Subcutaneous abdominal adipose tissue (tissue), 5 donors: Measurements from ENCODE around the gene C1QTNF1.
A peak's percentile ranks its signal among the peaks of the same experiment; 100 is the strongest.

ENCODE experiments used
- H3K27ac ChIP-seq: one replicate; pipeline ENCODE4 v1.7.0; 2013; ENCODE audit warnings: low read depth, mild to moderate bottlenecking, inconsistent platforms, low read length, moderate library complexity
- H3K27me3 ChIP-seq, 5 donors: one replicate each; pipeline ENCODE4 v1.7.0; 2013; ENCODE audit warnings: low read length in 5 of 5, inconsistent platforms in 1 of 5; ENCODE audit not compliant: control insufficient read depth in 5 of 5, insufficient read depth in 4 of 5
- H3K36me3 ChIP-seq, 5 donors: one replicate each; pipeline ENCODE4 v1.7.0; 2013; ENCODE audit warnings: low read length in 5 of 5; ENCODE audit not compliant: control insufficient read depth in 5 of 5, insufficient read depth in 5 of 5
- H3K4me1 ChIP-seq, 5 donors: one replicate each; pipeline ENCODE4 v1.7.0; 2013; ENCODE audit warnings: low read length in 5 of 5, mild to moderate bottlenecking in 3 of 5, moderate library complexity in 1 of 5; ENCODE audit not compliant: control insufficient read depth in 5 of 5, insufficient read depth in 5 of 5
- H3K4me3 ChIP-seq, 5 donors: one replicate each; pipeline ENCODE4 v1.7.0; 2013; ENCODE audit warnings: low read length in 5 of 5, low read depth in 1 of 5
- H3K9ac ChIP-seq, 5 donors: one replicate each; pipeline ENCODE4 v1.7.0; 2013; ENCODE audit warnings: low read length in 5 of 5, mild to moderate bottlenecking in 4 of 5, moderate library complexity in 3 of 5
- H3K9me3 ChIP-seq, 5 donors: one replicate each; pipeline ENCODE4 v1.7.0; 2013; ENCODE audit warnings: low read length in 5 of 5; ENCODE audit not compliant: control insufficient read depth in 5 of 5
- donor health status: healthy.
- donor health status: healthy.
- donor health status: healthy.
- donor health status: healthy.
- donor health status: healthy.

The C1QTNF1 gene, protein sequence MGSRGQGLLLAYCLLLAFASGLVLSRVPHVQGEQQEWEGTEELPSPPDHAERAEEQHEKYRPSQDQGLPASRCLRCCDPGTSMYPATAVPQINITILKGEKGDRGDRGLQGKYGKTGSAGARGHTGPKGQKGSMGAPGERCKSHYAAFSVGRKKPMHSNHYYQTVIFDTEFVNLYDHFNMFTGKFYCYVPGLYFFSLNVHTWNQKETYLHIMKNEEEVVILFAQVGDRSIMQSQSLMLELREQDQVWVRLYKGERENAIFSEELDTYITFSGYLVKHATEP

DNA sequence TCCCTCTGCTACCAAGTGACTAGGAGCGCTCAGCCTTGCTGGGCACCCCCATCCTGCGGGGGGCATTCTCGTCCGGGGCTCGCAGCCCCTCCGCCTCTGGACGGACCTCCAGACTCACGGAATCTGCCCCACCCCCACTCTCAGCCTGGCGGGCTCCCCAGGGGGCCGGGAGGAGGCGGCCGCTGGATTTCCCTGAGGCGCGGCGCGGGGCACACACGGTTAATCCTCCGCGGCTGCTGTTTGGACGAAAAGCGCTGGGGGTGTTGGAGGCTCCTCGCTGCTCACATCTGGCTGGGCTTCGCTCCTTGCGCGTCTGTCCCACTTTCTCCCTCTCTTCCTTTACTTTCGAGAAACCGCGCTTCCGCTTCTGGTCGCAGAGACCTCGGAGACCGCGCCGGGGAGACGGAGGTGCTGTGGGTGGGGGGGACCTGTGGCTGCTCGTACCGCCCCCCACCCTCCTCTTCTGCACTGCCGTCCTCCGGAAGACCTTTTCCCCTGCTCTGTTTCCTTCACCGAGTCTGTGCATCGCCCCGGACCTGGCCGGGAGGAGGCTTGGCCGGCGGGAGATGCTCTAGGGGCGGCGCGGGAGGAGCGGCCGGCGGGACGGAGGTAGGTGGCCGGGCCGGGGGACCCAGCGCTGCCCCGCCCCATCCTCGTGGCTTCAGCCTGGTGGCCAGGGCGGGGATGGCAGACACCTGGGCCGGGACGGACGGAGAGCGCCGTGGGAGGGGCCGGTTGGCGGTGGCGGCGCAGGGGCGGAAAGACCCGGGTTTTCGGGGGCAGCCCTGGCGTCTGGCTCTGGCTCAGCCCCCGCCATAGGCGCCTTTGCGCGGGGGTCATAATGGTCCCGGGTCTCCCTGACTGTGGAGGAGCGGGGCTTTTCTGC, at the start of gene C1QTNF1:
C1QTNF1 (plus strand) TSS at position 284 of the 886 bp plus-strand sequence. CDS start 19,800 bp downstream, outside the sequence.
- Histone ChIP-seq H3K27ac (peak within 1 kb of the TSS; percentile 87), H3K4me3 (peak within 1 kb of the TSS; percentile 71 to 84 (median 78)), H3K9me3 (no peaks in the 10 kb centered on the region), H3K4me1 (peaks cover 38 to 95% (median 93%) of the 10 kb centered on the region in 5 donors), H3K9ac (peak within 1 kb of the TSS; percentile 56 to 88 (median 81)), H3K27me3 (peaks cover 0 to 6% (median 0%) of the 10 kb centered on the region in 5 donors), H3K36me3 (no peaks in the 10 kb centered on the region)

DNA sequence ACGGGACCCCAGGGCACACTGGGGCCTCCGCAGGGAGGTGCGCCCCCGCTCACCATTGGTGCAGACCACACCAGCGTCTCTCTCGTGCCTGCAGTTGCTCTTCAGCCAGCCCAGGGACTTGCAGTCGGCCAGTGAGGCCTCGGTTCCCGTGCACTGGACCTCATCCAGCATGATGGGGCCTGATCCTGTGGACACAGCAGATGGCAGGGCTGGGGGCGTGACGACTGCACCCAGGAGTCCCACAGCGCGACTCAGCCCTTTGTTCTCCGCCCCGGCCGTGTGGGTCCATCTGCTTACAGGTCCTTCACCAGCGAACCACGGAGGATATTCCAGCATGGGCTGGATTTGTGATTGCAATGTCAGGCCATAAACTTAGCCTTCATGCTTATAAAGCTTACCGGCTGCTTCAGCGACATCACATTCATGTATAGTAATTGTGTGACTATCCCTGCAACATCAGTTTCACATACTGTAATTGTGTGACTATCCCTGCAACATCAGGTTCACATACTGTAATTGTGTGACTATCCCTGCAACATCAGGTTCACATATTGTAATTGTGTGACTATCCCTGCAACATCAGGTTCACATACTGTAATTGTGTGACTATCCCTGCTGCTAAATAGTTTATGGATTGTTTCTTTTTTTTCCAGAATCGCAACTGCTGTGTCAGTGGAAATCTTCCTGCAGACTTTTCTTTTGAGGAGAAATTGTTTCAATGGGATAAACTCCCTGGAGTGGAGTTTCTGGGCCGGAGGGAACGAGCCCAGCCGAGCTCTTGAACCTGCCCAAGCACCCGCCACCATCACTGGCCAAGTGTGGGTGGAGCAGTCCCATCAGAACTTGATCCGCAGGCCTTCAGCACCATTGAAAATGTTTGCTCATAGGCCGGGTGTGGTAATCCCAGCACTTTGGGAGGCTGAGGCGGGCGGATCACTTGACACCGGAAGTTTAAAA, 49.1 kb upstream of the C1QTNF1 start:
- H3K4me3 ChIP-seq = peak overlapping the region in 2 of 5 donors; percentile 11 to 13
- no peak overlapping the region for H3K9ac ChIP-seq
- peaks cover 0 to 28% (median 14%) of the 10 kb centered on the region in 5 donors for H3K36me3 ChIP-seq
- peaks cover 2 to 87% (median 74%) of the 10 kb centered on the region in 5 donors for H3K4me1 ChIP-seq
- no peaks in the 10 kb centered on the region for H3K9me3 ChIP-seq
- H3K27ac ChIP-seq = peak overlapping the region; percentile 57
- H3K27me3 ChIP-seq = no peaks in the 10 kb centered on the region

DNA sequence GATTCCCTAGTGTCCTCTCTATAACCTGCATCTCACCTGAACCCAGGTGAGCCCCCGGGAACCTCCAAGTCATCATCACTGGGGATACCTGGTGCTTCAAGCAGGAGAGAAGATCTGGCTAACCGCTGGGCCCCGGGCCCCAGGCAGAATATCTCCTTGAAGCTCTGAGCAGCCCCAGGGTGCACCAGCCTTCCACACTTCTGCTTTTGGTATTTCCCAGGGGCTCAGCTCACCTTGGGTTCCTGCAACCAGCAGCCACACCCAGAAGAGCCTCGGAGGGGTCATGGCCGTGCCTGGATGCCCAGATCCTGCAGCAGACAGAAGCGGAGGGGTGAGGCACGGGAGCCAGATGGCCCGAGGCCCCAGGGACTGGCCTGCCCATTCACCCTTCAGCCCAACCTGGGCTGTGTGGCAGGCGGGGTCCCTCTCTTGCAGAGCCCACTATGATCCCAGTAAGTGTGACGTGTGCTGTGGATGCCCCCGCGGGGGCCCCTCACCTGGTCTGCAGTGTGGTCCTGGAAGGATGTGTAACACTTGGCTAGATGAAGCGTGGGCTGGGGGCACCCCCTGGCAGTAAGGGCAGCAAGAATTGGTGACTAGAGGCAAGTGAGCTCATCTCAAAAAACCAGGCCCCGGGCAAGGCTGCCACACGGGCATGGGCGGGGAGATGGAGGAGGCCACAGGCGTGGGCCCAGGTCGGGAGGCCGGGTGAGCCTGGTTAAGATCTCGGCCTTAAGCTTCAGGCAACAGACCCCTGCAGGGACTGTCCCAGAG, 46.9 kb upstream of the C1QTNF1 start:
- peak overlapping the region in 3 of 5 donors; percentile 32 to 41 (median 38) for H3K9ac ChIP-seq
- H3K4me3 ChIP-seq = no peak overlapping the region
- H3K36me3 ChIP-seq = peaks cover 0 to 20% (median 11%) of the 10 kb centered on the region in 5 donors
- peaks cover 4 to 78% (median 71%) of the 10 kb centered on the region in 5 donors for H3K4me1 ChIP-seq
- no peaks in the 10 kb centered on the region for H3K27me3 ChIP-seq
- H3K27ac ChIP-seq = peak overlapping the region; percentile 57
- no peaks in the 10 kb centered on the region for H3K9me3 ChIP-seq

GRCh38 chr17:78977681-78977943, 46.4 kb upstream of the C1QTNF1 start:
- H3K9ac ChIP-seq = peak overlapping the region in 3 of 5 donors; percentile 32 to 41 (median 38)
- H3K4me1 ChIP-seq = peaks cover 4 to 76% (median 71%) of the 10 kb centered on the region in 5 donors
- peaks cover 0 to 15% (median 6%) of the 10 kb centered on the region in 5 donors for H3K36me3 ChIP-seq
- H3K27me3 ChIP-seq = no peaks in the 10 kb centered on the region
- H3K4me3 ChIP-seq = peak overlapping the region in 3 of 5 donors; percentile 2 to 63 (median 5)
- H3K27ac ChIP-seq = peak overlapping the region; percentile 50
- H3K9me3 ChIP-seq = no peaks in the 10 kb centered on the region

GRCh38 chr17:78977997-78978973, 45.7 kb upstream of the C1QTNF1 start:
- Histone ChIP-seq H3K27me3 (no peaks in the 10 kb centered on the region), H3K4me1 (peaks cover 4 to 70% (median 68%) of the 10 kb centered on the region in 5 donors), H3K9me3 (no peaks in the 10 kb centered on the region), H3K9ac (peak overlapping the region in 4 of 5 donors; percentile 3 to 59 (median 28)), H3K4me3 (peak overlapping the region; percentile 2 to 65 (median 61)), H3K36me3 (peaks cover 0 to 11% (median 3%) of the 10 kb centered on the region in 5 donors), H3K27ac (peak overlapping the region; percentile 50)

- Histone ChIP-seq H3K9ac (peak within 1 kb of the TSS in 4 of 5 donors; percentile 39 to 64 (median 53)), H3K36me3 (peaks cover 0 to 8% (median 0%) of the 10 kb centered on the region in 5 donors), H3K4me3 (peak within 1 kb of the TSS; percentile 52 to 65 (median 61)), H3K27me3 (no peaks in the 10 kb centered on the region), H3K4me1 (peaks cover 4 to 53% (median 51%) of the 10 kb centered on the region in 5 donors), H3K9me3 (no peaks in the 10 kb centered on the region), H3K27ac (peak within 1 kb of the TSS; percentile 50)
These were observed 44.0 kb upstream of the C1QTNF1 start, which contains the start of gene LGALS3BP for GRCh38 chr17:78979780-78980623. LGALS3BP (minus strand) TSS chr17:78979923; CDS start chr17:78977191, 2,732 bp downstream.

GRCh38 chr17:78980624-78980972, 43.4 kb upstream of the C1QTNF1 start:
- peaks cover 0 to 8% (median 0%) of the 10 kb centered on the region in 5 donors for H3K36me3 ChIP-seq
- H3K4me1 ChIP-seq = peaks cover 4 to 50% (median 47%) of the 10 kb centered on the region in 5 donors
- H3K27me3 ChIP-seq = no peaks in the 10 kb centered on the region
- peak overlapping the region; percentile 50 for H3K27ac ChIP-seq
- H3K4me3 ChIP-seq = no peak overlapping the region
- peak overlapping the region in 3 of 5 donors; percentile 40 to 64 (median 43) for H3K9ac ChIP-seq
- H3K9me3 ChIP-seq = no peaks in the 10 kb centered on the region
